CD4-positive, alpha-beta T cell (primary cell): ENCODE data around the gene TIAM1. TPM values are rescaled to one million over a fixed set of nuclear protein-coding genes. Genes with fewer than 3 reads are reported as not detected.

Source experiments
- ATAC-seq: fragments of 200-7000 bp; cut with Tn5 transposase; one replicate; pipeline ENCODE4 v1.10.0; 2022; ENCODE audit warnings: mild to moderate bottlenecking; ENCODE audit not compliant: poor library complexity
- CTCF ChIA-PET: fragments of 350-600 bp; sonication (Branson Sonifier 250); formaldehyde crosslinking; loops from one replicate; lab custom pipeline; 2021; ENCODE audit warnings: antibody characterized with exemption, inconsistent platforms; lab: Charles Lee
- POLR2A ChIA-PET: fragments of 350-600 bp; sonication (Branson Sonifier 250); formaldehyde crosslinking; loops from one replicate; lab custom pipeline; 2021; ENCODE audit warnings: antibody characterized with exemption, inconsistent platforms; lab: Charles Lee
- DNase-seq, 14 experiments: peaks; one replicate each; pipeline ENCODE4 v3.0.0-alpha.2; 2013 to 2020; ENCODE audit warnings: mixed read lengths in 2 of 14
- H3K27ac ChIP-seq, 2 donors: one replicate each; pipeline versions ENCODE4 v1.5.1 to v1.7.0; 2013; ENCODE audit warnings: low read length in 2 of 2, low read depth in 1 of 2, mild to moderate bottlenecking in 1 of 2
- H3K27me3 ChIP-seq, 2 experiments: 1 replicate in 1 of 2; 2 replicates in 1 of 2; pipeline versions ENCODE4 v1.6.1 to v1.7.0; 2013; ENCODE audit warnings: low read length in 2 of 2, control low read depth in 1 of 2, mild to moderate bottlenecking in 1 of 2, moderate library complexity in 1 of 2; ENCODE audit not compliant: insufficient read depth in 2 of 2, control insufficient read depth in 1 of 2
- H3K36me3 ChIP-seq: one replicate; pipeline ENCODE4 v1.6.1; 2013; ENCODE audit warnings: low read length, control low read depth; ENCODE audit not compliant: insufficient read depth
- H3K4me1 ChIP-seq: one replicate; pipeline ENCODE4 v1.6.1; 2013; ENCODE audit warnings: low read length, control low read depth; ENCODE audit not compliant: insufficient read depth
- H3K4me3 ChIP-seq: one replicate; pipeline ENCODE4 v1.5.1; 2013; ENCODE audit warnings: mild to moderate bottlenecking, low read length, moderate library complexity
- H3K9me3 ChIP-seq, 2 experiments: 1 replicate in 1 of 2; 2 replicates in 1 of 2; pipeline versions ENCODE4 v1.6.1 to v1.7.0; 2013; ENCODE audit warnings: low read length in 2 of 2, mild to moderate bottlenecking in 2 of 2, control low read depth in 1 of 2, moderate library complexity in 1 of 2; ENCODE audit not compliant: control insufficient read depth in 1 of 2, insufficient read depth in 1 of 2
- H3K27ac Mint-ChIP-seq: one replicate; pipeline ENCODE4 v1.8.0; 2020; ENCODE audit warnings: mixed read lengths
- H3K27me3 Mint-ChIP-seq: one replicate; pipeline ENCODE4 v1.8.0; 2021; ENCODE audit warnings: mixed read lengths
- H3K36me3 Mint-ChIP-seq: one replicate; pipeline ENCODE4 v1.8.0; 2021; ENCODE audit warnings: low read depth, mixed read lengths
- H3K4me1 Mint-ChIP-seq: one replicate; pipeline ENCODE4 v1.8.0; 2021; ENCODE audit warnings: low read depth, mixed read lengths
- H3K4me3 Mint-ChIP-seq: one replicate; pipeline ENCODE4 v1.8.0; 2020; ENCODE audit warnings: mild to moderate bottlenecking, mixed read lengths
- H3K9me3 Mint-ChIP-seq: one replicate; pipeline ENCODE4 v1.8.0; 2020; ENCODE audit warnings: mixed read lengths
- intact Hi-C, 2 experiments: fragments of 100-400 bp; cut with DNase I in 1 of 2; cut with micrococcal nuclease in 1 of 2; formaldehyde crosslinking; loops; one replicate each; pipeline versions ENCODE4 v1.15.1 to v1.9.0; 2023 to 2025; cut with DNase I, micrococcal nuclease
- total RNA-seq, 174 experiments: library from RNA in 2 of 174; stranded (reverse) in 2 of 174; gene quantifications; one replicate each; pipeline ENCODE4 v1.2.3 and lab custom pipeline; 2021 to 2026
- TF ChIP-seq, protein P1 (sequence below): fragments of 200-600 bp; IDR thresholded peaks from one replicate; pipeline ENCODE4 v1.8.0; 2022; ENCODE audit warnings: antibody characterized with exemption, mild to moderate bottlenecking

Gene TIAM1
- total RNA-seq, 2 experiments from 2014 or later, result 39.6 to 39.8 TPM

DNA sequence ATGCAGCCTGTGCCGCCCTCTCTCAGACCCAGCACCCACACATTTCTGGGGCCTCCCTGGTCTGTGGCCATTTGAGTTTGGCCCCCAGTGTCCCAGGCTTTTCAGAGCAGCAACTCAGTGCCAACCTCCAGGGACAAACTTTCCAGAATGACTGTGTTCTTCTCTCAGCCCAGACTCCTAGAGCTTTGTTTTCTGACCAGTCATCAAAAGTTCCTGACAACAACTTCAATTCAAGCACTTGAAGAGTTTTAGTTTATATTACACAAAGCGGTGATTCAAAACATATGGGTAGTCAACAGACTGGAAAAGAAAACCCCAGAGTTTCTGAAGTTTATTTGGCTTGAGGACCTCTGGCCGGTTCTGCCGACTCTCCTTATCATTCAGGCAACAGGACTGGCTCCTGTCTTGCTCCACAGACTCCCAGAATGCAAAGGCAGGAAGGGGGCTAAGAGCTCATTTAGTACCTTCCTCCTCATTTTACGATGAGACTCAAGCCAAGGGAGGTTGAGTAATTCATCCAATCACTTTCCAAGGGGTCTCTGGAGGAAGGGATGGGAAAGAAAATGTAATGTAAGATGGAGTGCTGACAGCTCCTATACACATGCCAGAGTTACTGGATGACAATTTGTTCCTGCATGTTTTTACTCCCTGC is 27.0 kb upstream of the TIAM1 start:
- Histone ChIP-seq H3K9me3 (no peaks in the 10 kb centered on the region), H3K4me3 (no peak overlapping the region), H3K4me1 (no peaks in the 10 kb centered on the region), H3K27ac (no peak overlapping the region), H3K36me3 (no peaks in the 10 kb centered on the region), H3K27me3 (no peaks in the 10 kb centered on the region)
- TF ChIP-seq, protein P1, sequence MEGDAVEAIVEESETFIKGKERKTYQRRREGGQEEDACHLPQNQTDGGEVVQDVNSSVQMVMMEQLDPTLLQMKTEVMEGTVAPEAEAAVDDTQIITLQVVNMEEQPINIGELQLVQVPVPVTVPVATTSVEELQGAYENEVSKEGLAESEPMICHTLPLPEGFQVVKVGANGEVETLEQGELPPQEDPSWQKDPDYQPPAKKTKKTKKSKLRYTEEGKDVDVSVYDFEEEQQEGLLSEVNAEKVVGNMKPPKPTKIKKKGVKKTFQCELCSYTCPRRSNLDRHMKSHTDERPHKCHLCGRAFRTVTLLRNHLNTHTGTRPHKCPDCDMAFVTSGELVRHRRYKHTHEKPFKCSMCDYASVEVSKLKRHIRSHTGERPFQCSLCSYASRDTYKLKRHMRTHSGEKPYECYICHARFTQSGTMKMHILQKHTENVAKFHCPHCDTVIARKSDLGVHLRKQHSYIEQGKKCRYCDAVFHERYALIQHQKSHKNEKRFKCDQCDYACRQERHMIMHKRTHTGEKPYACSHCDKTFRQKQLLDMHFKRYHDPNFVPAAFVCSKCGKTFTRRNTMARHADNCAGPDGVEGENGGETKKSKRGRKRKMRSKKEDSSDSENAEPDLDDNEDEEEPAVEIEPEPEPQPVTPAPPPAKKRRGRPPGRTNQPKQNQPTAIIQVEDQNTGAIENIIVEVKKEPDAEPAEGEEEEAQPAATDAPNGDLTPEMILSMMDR, result no peak
- ChIA-PET CTCF (interaction anchor here (1.2 kb wide), 1 partner anchor 57 kb away, joined by 3 read pairs; no protein-coding TSS in a partner anchor), POLR2A (no interaction called here)
- Mint-ChIP-seq H3K9me3 (no peaks in the 10 kb centered on the region), H3K27me3 (no peaks in the 10 kb centered on the region), H3K27ac (no peak overlapping the region), H3K4me3 (no peak overlapping the region), H3K36me3 (no peaks in the 10 kb centered on the region), H3K4me1 (peaks cover 9% of the 10 kb centered on the region)
- intact Hi-C loops, result no loop called here
- no peak for ATAC-seq
- no peak for DNase-seq

DNA sequence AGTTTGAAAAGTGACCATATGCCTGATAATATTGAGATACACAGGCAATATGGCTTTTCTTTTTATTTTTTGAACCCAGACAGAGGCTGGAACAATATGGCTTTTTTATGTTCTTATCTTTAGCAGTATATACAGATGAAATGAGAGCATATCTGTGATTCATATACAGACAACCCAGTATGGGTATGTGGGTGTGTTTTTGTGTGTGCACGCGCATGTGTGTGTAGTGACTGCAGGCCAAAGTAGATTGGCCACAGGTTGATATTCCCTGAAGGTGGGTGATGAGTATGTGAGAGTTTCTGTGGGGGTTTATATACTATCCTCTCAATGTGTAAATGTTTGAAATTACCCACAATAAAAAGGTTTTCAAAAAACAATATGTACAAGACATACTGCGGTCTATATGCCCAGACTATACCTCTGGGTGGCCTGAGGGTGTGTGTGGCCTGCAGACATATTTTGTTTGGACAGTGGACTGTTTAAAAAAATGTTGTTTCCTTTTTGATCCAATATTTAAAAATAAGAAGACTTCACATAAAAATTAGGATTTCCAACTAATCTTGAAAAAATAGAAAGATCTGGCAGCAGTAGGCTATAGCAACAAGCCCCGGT is 26.3 kb upstream of the TIAM1 start:
- DNase-seq (no peak), ATAC-seq (no peak)
- Histone ChIP-seq H3K36me3 (no peaks in the 10 kb centered on the region), H3K4me3 (no peak overlapping the region), H3K27ac (no peak overlapping the region), H3K27me3 (no peaks in the 10 kb centered on the region), H3K4me1 (no peaks in the 10 kb centered on the region), H3K9me3 (no peaks in the 10 kb centered on the region)
- TF ChIP-seq, protein P1, result no peak
- Mint-ChIP-seq H3K27ac (no peak overlapping the region), H3K36me3 (no peaks in the 10 kb centered on the region), H3K9me3 (no peaks in the 10 kb centered on the region), H3K4me1 (peaks cover 9% of the 10 kb centered on the region), H3K4me3 (no peak overlapping the region), H3K27me3 (no peaks in the 10 kb centered on the region)
- ChIA-PET POLR2A (no interaction called here), CTCF (no interaction called here)
- intact Hi-C loops, result no loop called here

DNA sequence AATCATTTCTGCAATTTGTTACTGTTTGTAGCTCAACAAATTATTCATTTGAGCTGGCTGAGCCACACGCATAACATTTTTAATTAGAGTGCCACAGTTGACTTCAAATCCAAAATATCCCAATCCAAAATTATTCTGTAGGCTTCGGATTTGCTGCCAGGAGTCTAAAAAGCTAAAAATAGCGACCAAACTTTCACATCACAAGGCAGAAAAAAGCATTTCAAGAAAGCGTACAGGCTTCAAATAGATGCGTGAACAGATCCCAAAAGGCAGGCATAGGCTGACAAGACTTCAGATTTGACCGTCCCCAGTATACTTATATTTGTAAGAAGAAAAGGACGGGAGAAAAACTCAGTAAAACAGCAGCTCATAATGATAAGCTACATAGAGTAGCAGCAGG is 24.3 kb upstream of the TIAM1 start:
- TF ChIP-seq, protein P1, result no peak
- Histone ChIP-seq H3K4me1 (peaks cover 15% of the 10 kb centered on the region), H3K36me3 (no peaks in the 10 kb centered on the region), H3K9me3 (no peaks in the 10 kb centered on the region), H3K27me3 (no peaks in the 10 kb centered on the region), H3K4me3 (no peak overlapping the region), H3K27ac (no peak overlapping the region)
- Mint-ChIP-seq H3K27ac (no peak overlapping the region), H3K4me3 (no peak overlapping the region), H3K4me1 (peaks cover 27% of the 10 kb centered on the region), H3K27me3 (no peaks in the 10 kb centered on the region), H3K9me3 (no peaks in the 10 kb centered on the region), H3K36me3 (no peaks in the 10 kb centered on the region)
- POLR2A ChIA-PET, result no interaction called here
- DNase-seq, result no peak
- ATAC-seq, result no peak
- intact Hi-C loops, result no loop called here
- CTCF ChIA-PET, result no interaction called here
